ENCODE results near the gene ATAD3A. TPM values are rescaled to one million over a fixed set of nuclear protein-coding genes. Genes with fewer than 3 reads are reported as not detected.
"Not testable (repeated sequence)": the region's sequence is repeated elsewhere in the genome, so short reads cannot be mapped to it uniquely, and the experiment has no call there.

The ATAD3A gene
- total RNA-seq, 3 donors from 2014 or later (not counting 1 experiment from before 2014, with no cell fraction given) = 17.3 to 37.3 (median 22.2) TPM

GRCh38 chr1:1491601-1492000 lies 20.4 kb upstream of the ATAD3A start:
- Histone ChIP-seq H3K9me3 (ENCODE audit: control insufficient read depth, insufficient read depth, low read length) (no peaks in the 10 kb centered on the region), H3K4me1 (ENCODE audit: control insufficient read depth, insufficient read depth, low read length) (no peaks in the 10 kb centered on the region), H3K36me3 (ENCODE audit: control insufficient read depth, insufficient read depth, low read length) (peaks cover 20% of the 10 kb centered on the region), H3K4me3 (ENCODE audit: low read length) (no peak overlapping the region), H3K27ac (ENCODE audit: low read length) (no peak overlapping the region), H3K27me3 (ENCODE audit: control insufficient read depth, insufficient read depth, low read length) (no peaks in the 10 kb centered on the region)
- over 99% methylated on average over 10 of the region's 10 CpGs for WGBS (ENCODE audit: insufficient coverage)
- ATAC-seq = no peak
- H3K27me3 Mint-ChIP-seq (ENCODE audit: low read depth in 2 of 2) = no peaks in the 10 kb centered on the region
- H3K27ac Mint-ChIP-seq = no peak overlapping the region
- DNase-seq = no peak
- peaks cover 11% of the 10 kb centered on the region for H3K36me3 Mint-ChIP-seq
- H3K4me3 Mint-ChIP-seq = no peak overlapping the region
- no peaks in the 10 kb centered on the region for H3K4me1 Mint-ChIP-seq
- intact Hi-C loops (cut with micrococcal nuclease) = no loop called here
- H3K9me3 Mint-ChIP-seq = peaks cover 0 to 6% of the 10 kb centered on the region in 2 donors
- no peak for TF ChIP-seq CTCF (IDR thresholded peaks at IDR 0.05)

GRCh38 chr1:1494311-1494710 lies 17.7 kb upstream of the ATAD3A start:
- intact Hi-C loops (cut with micrococcal nuclease); H3K4me3 Mint-ChIP-seq; H3K4me3 ChIP-seq (ENCODE audit: low read length); H3K27me3 Mint-ChIP-seq (ENCODE audit: low read depth in 2 of 2); H3K27me3 ChIP-seq (ENCODE audit: control insufficient read depth, insufficient read depth, low read length); H3K27ac ChIP-seq (ENCODE audit: low read length); H3K9me3 Mint-ChIP-seq; H3K4me1 Mint-ChIP-seq; DNase-seq; H3K9me3 ChIP-seq (ENCODE audit: control insufficient read depth, insufficient read depth, low read length); H3K27ac Mint-ChIP-seq; H3K4me1 ChIP-seq (ENCODE audit: control insufficient read depth, insufficient read depth, low read length): not testable (repeated sequence)
- H3K36me3 ChIP-seq (ENCODE audit: control insufficient read depth, insufficient read depth, low read length) = peaks cover 16% of the 10 kb centered on the region
- H3K36me3 Mint-ChIP-seq = peaks cover 11% of the 10 kb centered on the region
- ATAC-seq = peak in 1 of 3 donors; percentile 5
- 92% methylated on average over 21 of the region's 22 CpGs for WGBS (ENCODE audit: insufficient coverage)

- ATAC-seq = peak in 1 of 3 donors; percentile 13
- H3K27ac ChIP-seq (ENCODE audit: low read length); H3K4me1 Mint-ChIP-seq; intact Hi-C loops (cut with micrococcal nuclease); H3K27me3 ChIP-seq (ENCODE audit: control insufficient read depth, insufficient read depth, low read length); H3K9me3 Mint-ChIP-seq; H3K4me3 Mint-ChIP-seq; H3K27ac Mint-ChIP-seq; H3K9me3 ChIP-seq (ENCODE audit: control insufficient read depth, insufficient read depth, low read length); H3K36me3 ChIP-seq (ENCODE audit: control insufficient read depth, insufficient read depth, low read length); H3K4me3 ChIP-seq (ENCODE audit: low read length); H3K4me1 ChIP-seq (ENCODE audit: control insufficient read depth, insufficient read depth, low read length); H3K27me3 Mint-ChIP-seq (ENCODE audit: low read depth in 2 of 2); DNase-seq: not testable (repeated sequence)
- 96% methylated on average over 16 of the region's 18 CpGs for WGBS (ENCODE audit: insufficient coverage)
- peaks cover 11% of the 10 kb centered on the region for H3K36me3 Mint-ChIP-seq
Measured at GRCh38 chr1:1495461-1495975, 16.4 kb upstream of the ATAD3A start.

GRCh38 chr1:1504777-1505365 lies 7.1 kb upstream of the ATAD3A start:
- H3K9me3 Mint-ChIP-seq; intact Hi-C loops (cut with micrococcal nuclease); H3K27me3 Mint-ChIP-seq (ENCODE audit: low read depth in 2 of 2); H3K36me3 ChIP-seq (ENCODE audit: control insufficient read depth, insufficient read depth, low read length); H3K9me3 ChIP-seq (ENCODE audit: control insufficient read depth, insufficient read depth, low read length); H3K27me3 ChIP-seq (ENCODE audit: control insufficient read depth, insufficient read depth, low read length); H3K36me3 Mint-ChIP-seq: not testable (repeated sequence)
- WGBS (ENCODE audit: insufficient coverage) = 43% methylated on average over 14 of the region's 16 CpGs
- Histone ChIP-seq H3K27ac (ENCODE audit: low read length) (peak overlapping the region; percentile 85), H3K4me3 (ENCODE audit: low read length) (peak overlapping the region; percentile 22), H3K4me1 (ENCODE audit: control insufficient read depth, insufficient read depth, low read length) (peaks cover 13% of the 10 kb centered on the region)
- H3K27ac Mint-ChIP-seq = peak overlapping the region; percentile 93 to 95
- H3K4me3 Mint-ChIP-seq = peak overlapping the region; percentile 91
- peak; percentile 50 to 73 (median 61) for ATAC-seq
- peaks cover 12 to 14% of the 10 kb centered on the region in 2 donors for H3K4me1 Mint-ChIP-seq
- DNase-seq = peak; percentile 63 to 77
- TF ChIP-seq CTCF (IDR thresholded peaks at IDR 0.05) = peak; percentile 62

- Mint-ChIP-seq H3K27ac (peak overlapping the region; percentile 93 to 95), H3K4me1 (peaks cover 12 to 14% of the 10 kb centered on the region in 2 donors), H3K4me3 (peak overlapping the region; percentile 91)
- ATAC-seq = peak; percentile 72 to 81 (median 80)
- H3K36me3 Mint-ChIP-seq; H3K36me3 ChIP-seq (ENCODE audit: control insufficient read depth, insufficient read depth, low read length); H3K27me3 ChIP-seq (ENCODE audit: control insufficient read depth, insufficient read depth, low read length); H3K27me3 Mint-ChIP-seq (ENCODE audit: low read depth in 2 of 2); H3K9me3 Mint-ChIP-seq; intact Hi-C loops (cut with micrococcal nuclease); H3K9me3 ChIP-seq (ENCODE audit: control insufficient read depth, insufficient read depth, low read length): not testable (repeated sequence)
- DNase-seq = peak in 1 of 2 donors; percentile 46
- H3K27ac ChIP-seq (ENCODE audit: low read length) = peak overlapping the region; percentile 85
- H3K4me1 ChIP-seq (ENCODE audit: control insufficient read depth, insufficient read depth, low read length) = peaks cover 13% of the 10 kb centered on the region
- H3K4me3 ChIP-seq (ENCODE audit: low read length) = peak overlapping the region; percentile 22
- no CpG with 5 or more reads among the region's 22 CpGs for WGBS (ENCODE audit: insufficient coverage)
Measured at GRCh38 chr1:1505366-1505798, 6.6 kb upstream of the ATAD3A start.

GRCh38 chr1:1505801-1506200 lies 6.2 kb upstream of the ATAD3A start:
- H3K9me3 ChIP-seq (ENCODE audit: control insufficient read depth, insufficient read depth, low read length); ATAC-seq; DNase-seq; intact Hi-C loops (cut with micrococcal nuclease); H3K36me3 Mint-ChIP-seq; H3K4me3 ChIP-seq (ENCODE audit: low read length); H3K27me3 Mint-ChIP-seq (ENCODE audit: low read depth in 2 of 2); H3K36me3 ChIP-seq (ENCODE audit: control insufficient read depth, insufficient read depth, low read length); H3K9me3 Mint-ChIP-seq; H3K27me3 ChIP-seq (ENCODE audit: control insufficient read depth, insufficient read depth, low read length): not testable (repeated sequence)
- H3K27ac Mint-ChIP-seq = peak overlapping the region; percentile 93 to 95
- H3K4me1 Mint-ChIP-seq = peaks cover 14 to 15% of the 10 kb centered on the region in 2 donors
- peak overlapping the region; percentile 67 for H3K27ac ChIP-seq (ENCODE audit: low read length)
- peak overlapping the region; percentile 91 for H3K4me3 Mint-ChIP-seq
- WGBS (ENCODE audit: insufficient coverage) = 98% methylated on average over 5 of the region's 5 CpGs
- H3K4me1 ChIP-seq (ENCODE audit: control insufficient read depth, insufficient read depth, low read length) = peaks cover 14% of the 10 kb centered on the region

Measured in natural killer cell (primary cell).